Fibroblast of lung (primary cell): ENCODE results near the gene MAPK8IP1.

ENCODE experiments used
- EZH2 ChIP-seq: IDR thresholded peaks from 2 replicates; pipeline ENCODE4 v1.5.1; 2012; ENCODE audit warnings: low read length, control low read depth, mild to moderate bottlenecking; ENCODE audit errors: missing control alignments
- TF ChIP-seq, protein P1 (sequence below), 2 donors: IDR thresholded peaks in 1 of 2; conservative IDR thresholded peaks in 1 of 2; 1 replicate in 1 of 2; 2 replicates in 1 of 2; pipeline ENCODE4 v1.5.1; 2011 to 2012; ENCODE audit warnings: low read length in 2 of 2, control low read depth in 1 of 2, inconsistent platforms in 1 of 2, low read depth in 1 of 2, mild to moderate bottlenecking in 1 of 2

DNA sequence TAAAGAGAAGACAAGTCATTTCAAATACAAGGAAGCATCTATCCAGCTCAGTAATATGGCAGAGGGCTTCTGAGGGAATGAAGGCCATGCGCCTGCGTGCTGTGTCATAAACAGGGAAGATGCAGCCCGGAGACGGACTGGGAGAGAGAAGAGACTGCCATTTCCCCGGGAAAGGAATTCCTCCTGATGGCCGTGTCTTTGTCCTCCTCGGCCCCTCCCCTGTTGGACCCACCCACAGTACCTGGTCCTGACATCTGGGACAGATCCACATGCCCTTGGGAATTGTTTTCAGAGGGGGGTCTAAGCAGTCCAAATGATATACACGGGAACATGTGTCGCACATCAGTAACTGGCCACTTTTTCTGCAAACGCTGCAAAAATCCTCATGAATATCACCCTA, 52.5 kb downstream of the MAPK8IP1 start:
- TF ChIP-seq EZH2, result no peak
- TF ChIP-seq, protein P1, sequence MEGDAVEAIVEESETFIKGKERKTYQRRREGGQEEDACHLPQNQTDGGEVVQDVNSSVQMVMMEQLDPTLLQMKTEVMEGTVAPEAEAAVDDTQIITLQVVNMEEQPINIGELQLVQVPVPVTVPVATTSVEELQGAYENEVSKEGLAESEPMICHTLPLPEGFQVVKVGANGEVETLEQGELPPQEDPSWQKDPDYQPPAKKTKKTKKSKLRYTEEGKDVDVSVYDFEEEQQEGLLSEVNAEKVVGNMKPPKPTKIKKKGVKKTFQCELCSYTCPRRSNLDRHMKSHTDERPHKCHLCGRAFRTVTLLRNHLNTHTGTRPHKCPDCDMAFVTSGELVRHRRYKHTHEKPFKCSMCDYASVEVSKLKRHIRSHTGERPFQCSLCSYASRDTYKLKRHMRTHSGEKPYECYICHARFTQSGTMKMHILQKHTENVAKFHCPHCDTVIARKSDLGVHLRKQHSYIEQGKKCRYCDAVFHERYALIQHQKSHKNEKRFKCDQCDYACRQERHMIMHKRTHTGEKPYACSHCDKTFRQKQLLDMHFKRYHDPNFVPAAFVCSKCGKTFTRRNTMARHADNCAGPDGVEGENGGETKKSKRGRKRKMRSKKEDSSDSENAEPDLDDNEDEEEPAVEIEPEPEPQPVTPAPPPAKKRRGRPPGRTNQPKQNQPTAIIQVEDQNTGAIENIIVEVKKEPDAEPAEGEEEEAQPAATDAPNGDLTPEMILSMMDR (conservative IDR thresholded peaks at IDR 0.05 in 1 of 2, IDR thresholded peaks at IDR 0.05 in 1 of 2; ENCODE audit: low read depth in 1 of 2, low read length in 2 of 2), result no peak
